NCI-H774 (cell line): ENCODE data around the gene DUSP10.
A peak's percentile ranks its signal among the peaks of the same experiment; 100 is the strongest.

Experiments used
- DNase-seq: peaks from one replicate; lab custom pipeline; 2025; lab: John Stamatoyannopoulos, UW

The DUSP10 gene

GRCh38 chr1:221729771-221730330 is 12.0 kb downstream of the DUSP10 start:
- DNase-seq, result no peak

- DNase-seq, result no peak
These were observed 13.8 kb downstream of the DUSP10 start for GRCh38 chr1:221728037-221728505.

DNA sequence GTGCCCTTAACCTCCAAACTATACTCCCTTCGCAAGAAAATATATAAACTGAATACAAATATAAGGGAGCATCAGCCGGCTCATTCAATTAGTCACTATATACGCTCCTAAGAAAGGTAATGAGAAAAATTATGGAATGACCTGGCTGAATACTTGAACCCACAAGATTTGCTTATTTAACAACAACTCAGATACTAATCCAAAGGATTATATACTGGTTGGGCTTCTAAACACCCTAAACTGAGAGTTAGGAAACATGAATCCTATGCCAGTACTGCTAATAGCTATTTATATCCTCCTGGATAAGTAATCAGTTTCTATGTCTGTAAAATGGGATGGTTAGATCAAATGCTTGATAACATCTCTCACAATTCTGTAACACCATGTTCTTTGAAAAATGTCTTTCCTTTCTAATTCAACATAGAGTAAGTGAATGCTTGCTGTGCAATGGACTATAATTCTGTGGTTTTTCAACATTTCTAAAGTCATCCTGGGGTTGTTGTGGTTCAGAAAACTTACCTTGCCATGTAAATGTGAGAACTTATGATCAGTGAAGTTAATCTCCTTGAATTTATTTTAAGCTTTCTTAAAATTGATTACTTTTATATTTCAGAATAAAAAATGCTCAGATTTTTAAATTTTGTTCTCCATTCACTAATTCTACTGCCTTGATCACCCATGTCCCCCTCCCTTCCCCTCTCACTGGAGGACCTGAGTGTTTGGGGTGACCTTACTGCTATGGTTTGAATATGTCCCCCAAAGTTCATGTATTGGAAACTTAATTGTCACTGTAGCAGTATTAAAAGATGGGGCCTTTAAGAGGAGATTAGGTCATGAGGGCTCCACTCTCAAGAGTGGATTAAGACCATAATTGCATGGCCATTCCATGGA is 14.5 kb downstream of the DUSP10 start:
- no peak for DNase-seq

GRCh38 chr1:221725735-221726672 is 15.9 kb downstream of the DUSP10 start:
- no peak for DNase-seq

GRCh38 chr1:221724931-221725605 is 16.8 kb downstream of the DUSP10 start:
- no peak for DNase-seq

DNA sequence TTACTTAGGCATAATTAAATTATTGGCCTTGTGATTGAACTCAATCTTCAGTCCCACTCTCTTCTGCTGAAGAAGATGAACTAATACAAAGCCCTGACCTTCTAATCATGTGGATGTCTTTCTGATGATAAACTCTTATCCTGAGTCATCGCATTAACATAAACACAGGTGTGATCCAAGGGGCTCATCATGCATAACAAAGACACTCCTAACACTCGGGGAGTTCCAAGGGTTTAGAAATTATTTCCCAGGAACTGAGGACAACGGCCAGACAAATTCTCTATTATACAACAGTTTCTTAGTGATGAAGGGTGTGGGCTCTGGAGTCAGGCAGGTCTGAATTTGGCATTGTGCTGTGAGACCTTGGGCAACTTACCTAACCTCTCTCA is 18.0 kb downstream of the DUSP10 start:
- no peak for DNase-seq

DNA sequence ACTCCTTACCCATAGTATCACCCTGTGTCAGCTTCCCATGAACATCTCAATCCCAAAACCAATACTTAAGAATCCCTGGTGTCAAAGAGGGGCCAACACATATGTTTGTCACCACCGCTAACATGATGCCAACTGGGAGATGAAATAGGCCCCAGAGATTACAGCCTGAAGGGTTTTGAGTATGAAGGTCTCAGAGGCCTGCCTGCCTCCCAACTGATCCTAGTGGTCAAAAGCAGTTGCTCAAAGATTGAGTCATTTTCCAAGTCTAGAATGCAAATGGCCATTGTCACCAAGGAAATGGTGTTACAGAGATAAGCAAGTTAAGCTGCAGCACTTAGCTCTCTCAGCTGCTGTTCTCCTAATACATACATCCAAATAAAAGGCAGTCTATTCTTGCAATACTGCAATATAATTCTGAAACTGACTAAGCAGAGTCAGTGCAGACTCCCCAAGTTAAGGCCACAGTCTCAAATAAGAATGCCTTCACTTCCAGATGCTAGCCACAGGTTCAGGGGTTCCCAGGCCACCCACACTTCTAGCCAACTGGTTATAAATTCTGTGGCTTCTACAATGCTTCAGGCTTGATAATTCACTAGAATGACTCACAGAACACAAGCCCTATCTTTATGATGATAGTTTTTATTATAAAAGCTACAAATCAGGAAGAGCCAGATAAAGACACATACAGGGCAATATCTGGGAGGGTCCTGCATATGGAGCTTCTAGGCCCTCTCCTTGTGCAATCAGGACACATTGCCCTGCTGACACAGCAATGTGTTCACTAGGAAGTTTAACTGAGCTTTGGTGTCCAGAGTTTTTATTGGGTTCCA is 18.7 kb downstream of the DUSP10 start:
- no peak for DNase-seq

DNA sequence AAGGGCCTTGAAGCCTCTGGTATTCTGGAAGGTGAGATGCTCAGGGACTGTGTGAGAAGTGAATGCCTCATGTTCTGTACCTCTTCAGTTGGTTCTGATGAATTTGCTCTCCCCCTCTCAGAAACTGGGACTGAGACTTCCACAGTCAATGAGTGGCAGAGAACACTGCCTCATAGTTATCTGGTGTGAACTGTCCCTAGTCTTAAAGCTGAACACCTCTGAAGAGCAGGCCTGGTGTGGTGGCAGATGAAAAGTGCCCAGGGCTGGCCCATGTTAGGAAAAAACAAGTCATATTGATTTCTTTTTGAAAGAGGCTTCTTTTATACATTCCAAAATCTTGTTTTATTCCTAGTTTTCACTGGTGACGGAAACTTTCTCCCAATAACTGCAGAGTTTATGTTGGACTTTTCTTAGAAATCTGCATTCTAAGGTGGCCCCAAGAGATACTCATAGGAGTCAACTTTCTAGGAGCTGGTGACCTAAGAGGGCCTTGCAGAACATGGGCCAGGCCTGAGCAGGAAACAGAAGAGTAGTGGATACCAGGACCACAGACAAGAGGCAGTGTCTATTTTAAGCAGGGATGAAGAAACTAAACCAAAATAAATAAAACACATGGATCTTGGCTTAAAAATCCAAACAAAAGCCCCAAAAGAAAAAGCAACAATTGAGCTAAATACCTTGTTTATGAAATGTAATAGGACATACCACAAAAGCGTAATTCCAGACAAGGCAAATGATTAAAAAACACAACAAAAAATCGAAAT is 19.5 kb downstream of the DUSP10 start:
- no peak for DNase-seq

GRCh38 chr1:221720545-221720944 is 21.3 kb downstream of the DUSP10 start:
- DNase-seq, result no peak

DNA sequence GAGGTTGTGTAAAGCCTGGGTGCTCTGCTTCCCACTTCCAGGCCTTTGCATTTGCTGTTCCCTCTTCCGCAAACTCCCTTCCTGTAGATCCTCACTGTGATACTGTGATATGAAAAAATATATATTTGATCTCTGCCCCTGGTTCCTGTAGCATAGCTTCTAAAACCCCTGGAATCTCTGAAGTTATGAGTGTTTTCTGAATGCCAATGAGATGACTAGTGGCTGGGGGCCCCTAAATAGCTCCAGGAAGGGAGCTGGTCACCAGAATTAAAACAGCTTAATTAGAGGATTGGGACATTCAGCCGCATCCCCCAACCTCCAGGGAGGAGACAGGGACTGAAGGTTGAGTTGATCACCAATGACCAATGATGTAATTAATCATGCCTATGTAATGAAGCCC is 21.9 kb downstream of the DUSP10 start:
- no peak for DNase-seq

DNA sequence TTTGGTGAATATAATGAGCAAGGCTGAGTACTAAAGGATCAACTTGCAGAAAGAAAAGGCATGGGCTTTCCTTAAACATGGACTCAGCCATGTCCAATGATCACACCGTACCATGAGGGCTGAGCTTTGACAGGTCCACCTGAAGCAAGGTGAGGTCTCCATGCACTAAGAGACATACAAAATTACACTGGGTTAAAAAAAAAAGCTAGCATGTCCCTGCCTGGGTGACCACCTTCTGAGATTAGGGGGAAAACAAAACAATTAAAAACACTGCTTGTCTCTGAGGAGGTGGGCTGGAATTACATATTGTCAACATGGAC is 22.7 kb downstream of the DUSP10 start:
- no peak for DNase-seq

GRCh38 chr1:221718381-221719277 is 23.3 kb downstream of the DUSP10 start:
- DNase-seq, result no peak

DNA sequence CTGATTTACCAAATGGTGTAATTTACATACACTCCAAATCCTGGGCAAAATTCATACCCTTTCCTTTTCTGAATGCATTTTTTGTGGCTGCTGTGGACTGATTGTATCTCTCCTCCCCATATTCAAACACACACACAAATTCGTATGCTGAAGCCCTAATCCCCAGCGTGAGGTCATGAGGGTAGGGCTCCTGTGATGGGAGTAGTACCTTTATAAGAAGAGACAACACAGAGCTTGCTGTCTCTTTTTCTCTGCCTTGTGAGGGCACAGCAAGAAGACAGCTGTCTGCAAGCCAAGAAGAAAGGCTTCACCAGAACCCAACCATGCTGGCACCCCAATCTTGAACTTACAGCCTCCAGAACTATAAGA is 24.4 kb downstream of the DUSP10 start:
- no peak for DNase-seq

DNA sequence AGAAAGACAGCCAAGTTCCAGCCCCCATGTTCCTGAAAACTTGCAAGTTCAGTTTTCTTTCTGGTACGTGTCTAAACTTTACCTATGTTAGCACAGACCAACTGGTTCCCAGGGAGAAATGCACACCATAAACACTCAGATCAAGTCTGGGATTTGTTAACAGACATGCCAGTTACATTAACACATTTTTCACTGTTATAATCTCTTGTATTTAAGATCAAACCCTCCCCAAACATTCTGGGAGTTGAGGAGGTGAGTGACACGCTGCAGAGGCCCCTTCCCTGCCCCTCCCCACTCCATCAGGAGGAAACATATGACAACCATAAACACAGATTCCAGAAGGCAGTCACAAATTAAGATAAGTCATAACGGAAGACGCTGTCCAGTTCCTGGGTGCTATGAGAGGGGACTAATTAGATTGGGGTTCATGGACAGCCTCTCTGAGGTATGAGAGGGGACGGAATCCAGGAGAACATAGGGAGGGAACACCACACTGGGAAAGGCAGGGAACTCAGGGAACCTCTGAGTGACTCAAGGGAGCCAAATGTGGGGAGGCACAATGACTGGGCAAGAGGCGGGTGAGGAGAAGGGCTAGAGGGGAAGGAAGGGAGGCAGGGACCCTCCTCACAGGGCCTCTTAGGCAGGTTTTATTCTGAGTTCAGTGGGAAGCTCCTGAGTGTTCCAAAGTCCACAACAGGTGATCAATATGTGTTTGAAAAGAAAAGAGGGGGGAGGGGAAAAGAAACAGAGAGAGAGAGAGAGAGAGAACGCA is 25.0 kb downstream of the DUSP10 start:
- no peak for DNase-seq

GRCh38 chr1:221715321-221716169 is 26.3 kb downstream of the DUSP10 start:
- peak; percentile 88 for DNase-seq

- peak; percentile 77 for DNase-seq
These were observed 27.4 kb downstream of the DUSP10 start for GRCh38 chr1:221714227-221715152.
